Astrocyte of the spinal cord (primary cell): ENCODE data around the gene MAGEC2.

Source experiments
- DNase-seq: peaks from one replicate; pipeline ENCODE4 v3.0.0; 2011; ENCODE audit warnings: low read depth, low spot score
- H3K4me3 ChIP-seq: 2 replicates; pipeline ENCODE4 v1.5.1; 2011; ENCODE audit warnings: low read depth, mild to moderate bottlenecking, low read length, moderate library complexity
- CTCF ChIP-seq: IDR thresholded peaks from 2 replicates; pipeline ENCODE4 v1.5.1; 2012; ENCODE audit warnings: low read depth, mild to moderate bottlenecking, low read length, inconsistent platforms
- in situ Hi-C: cut with HindIII; loops from 2 replicates; pipeline ENCODE4 v1.10.0; 2017; ENCODE audit warnings: low sequenced_read_pairs

Gene MAGEC2

GRCh38 chrX:142156567-142156966, 48.5 kb downstream of the MAGEC2 start:
- H3K4me3 ChIP-seq: no peak overlapping the region
- DNase-seq: no peak
- in situ Hi-C loops: no loop called here
- TF ChIP-seq CTCF: no peak
